ENCODE measurements around the gene GJB6. TPM values are rescaled to one million over a fixed set of nuclear protein-coding genes. Genes with fewer than 3 reads are reported as not detected.
A peak's percentile ranks its signal among the peaks of the same experiment; 100 is the strongest.

Gene GJB6
- total and polyA plus RNA-seq, 7 experiments from 2014 or later = 0.20 to 2.4 (median 1.1) TPM

- Mint-ChIP-seq H3K4me1 (no peaks in the 10 kb centered on the region), H3K4me3 (no peak overlapping the region), H3K27ac (no peak overlapping the region), H3K9me3 (peaks cover 0 to 1% (median 0%) of the 10 kb centered on the region in 11 donors), H3K36me3 (no peaks in the 10 kb centered on the region), H3K27me3 (peaks cover 0 to 21% (median 7%) of the 10 kb centered on the region in 5 donors)
- DNase-seq (no peak), ATAC-seq (no peak)
- Histone ChIP-seq H3K4me1 (ENCODE audit: control insufficient read depth in 2 of 2, insufficient read depth in 2 of 2, low read length in 2 of 2) (no peaks in the 10 kb centered on the region), H3K36me3 (ENCODE audit: control insufficient read depth in 2 of 3, insufficient read depth in 3 of 3, low read length in 3 of 3) (no peaks in the 10 kb centered on the region), H3K9me3 (ENCODE audit: control insufficient read depth in 2 of 3, low read length in 3 of 3) (no peaks in the 10 kb centered on the region), H3K27ac (ENCODE audit: low read depth, low read length) (no peak overlapping the region), H3K4me3 (ENCODE audit: low read length) (no peak overlapping the region), H3K27me3 (ENCODE audit: control insufficient read depth in 2 of 2, insufficient read depth in 2 of 2, low read length in 2 of 2) (no peaks in the 10 kb centered on the region)
- POLR2A ChIA-PET = no interaction called here
- intact Hi-C loops (cut with micrococcal nuclease) = no loop called here
- CTCF ChIA-PET = interaction anchor here (0.6 kb wide), 1 partner anchor 9 kb away, joined by 5 read pairs; no protein-coding TSS in a partner anchor
Measured at GRCh38 chr13:20270163-20270865, 38.2 kb upstream of the GJB6 start.

- POLR2A ChIA-PET = no interaction called here
- CTCF ChIA-PET = interaction anchor here (0.7 kb wide), 1 partner anchor 513 kb away, joined by 3 read pairs; no protein-coding TSS in a partner anchor
Measured at GRCh38 chr13:20264271-20265018, 32.3 kb upstream of the GJB6 start.

GRCh38 chr13:20263393-20264044 lies 31.4 kb upstream of the GJB6 start:
- Mint-ChIP-seq H3K36me3 (peaks cover 0 to 4% (median 0%) of the 10 kb centered on the region in 5 donors), H3K9me3 (peaks cover 0 to 1% (median 0%) of the 10 kb centered on the region in 11 donors), H3K27ac (no peak overlapping the region), H3K4me1 (peaks cover 0 to 8% (median 5%) of the 10 kb centered on the region in 7 donors), H3K4me3 (no peak overlapping the region), H3K27me3 (peaks cover 0 to 14% (median 0%) of the 10 kb centered on the region in 5 donors)
- Histone ChIP-seq H3K9me3 (ENCODE audit: control insufficient read depth in 2 of 3, low read length in 3 of 3) (no peaks in the 10 kb centered on the region), H3K4me1 (ENCODE audit: control insufficient read depth in 2 of 2, insufficient read depth in 2 of 2, low read length in 2 of 2) (no peaks in the 10 kb centered on the region), H3K27me3 (ENCODE audit: control insufficient read depth in 2 of 2, insufficient read depth in 2 of 2, low read length in 2 of 2) (no peaks in the 10 kb centered on the region), H3K4me3 (ENCODE audit: low read length) (no peak overlapping the region), H3K36me3 (ENCODE audit: control insufficient read depth in 2 of 3, insufficient read depth in 3 of 3, low read length in 3 of 3) (no peaks in the 10 kb centered on the region), H3K27ac (ENCODE audit: low read depth, low read length) (no peak overlapping the region)
- intact Hi-C loops (cut with micrococcal nuclease) = no loop called here
- ChIA-PET CTCF (no interaction called here), POLR2A (no interaction called here)
- no peak for DNase-seq
- ATAC-seq = no peak

More at GRCh38 chr13:20264271-20265018, 32.3 kb upstream of the GJB6 start:
- H3K4me3 Mint-ChIP-seq = no peak overlapping the region
- H3K4me3 ChIP-seq (ENCODE audit: low read length) = no peak overlapping the region
- no peak overlapping the region for H3K27ac ChIP-seq (ENCODE audit: low read depth, low read length)
- no peaks in the 10 kb centered on the region for H3K36me3 ChIP-seq (ENCODE audit: control insufficient read depth in 2 of 3, insufficient read depth in 3 of 3, low read length in 3 of 3)
- peaks cover 0 to 4% (median 0%) of the 10 kb centered on the region in 5 donors for H3K36me3 Mint-ChIP-seq
- intact Hi-C loops (cut with micrococcal nuclease) = no loop called here
- ATAC-seq (no peak), DNase-seq (no peak)
- peak overlapping the region in 1 of 9 donors; percentile 86 for H3K27ac Mint-ChIP-seq
- H3K27me3 Mint-ChIP-seq = peaks cover 0 to 14% (median 0%) of the 10 kb centered on the region in 5 donors
- H3K27me3 ChIP-seq (ENCODE audit: control insufficient read depth in 2 of 2, insufficient read depth in 2 of 2, low read length in 2 of 2) = no peaks in the 10 kb centered on the region
- no peaks in the 10 kb centered on the region for H3K9me3 ChIP-seq (ENCODE audit: control insufficient read depth in 2 of 3, low read length in 3 of 3)
- H3K4me1 Mint-ChIP-seq = peaks cover 0 to 8% (median 5%) of the 10 kb centered on the region in 7 donors
- no peaks in the 10 kb centered on the region for H3K4me1 ChIP-seq (ENCODE audit: control insufficient read depth in 2 of 2, insufficient read depth in 2 of 2, low read length in 2 of 2)
- peaks cover 0 to 1% (median 0%) of the 10 kb centered on the region in 11 donors for H3K9me3 Mint-ChIP-seq

- ChIA-PET CTCF (no interaction called here), POLR2A (no interaction called here)
- intact Hi-C loops (cut with micrococcal nuclease) = no loop called here
- no peak overlapping the region for H3K4me3 Mint-ChIP-seq
- DNase-seq (no peak), ATAC-seq (no peak)
- peaks cover 0 to 16% (median 7%) of the 10 kb centered on the region in 5 donors for H3K27me3 Mint-ChIP-seq
- no peak overlapping the region for H3K4me3 ChIP-seq (ENCODE audit: low read length)
- peaks cover 0 to 1% (median 0%) of the 10 kb centered on the region in 11 donors for H3K9me3 Mint-ChIP-seq
- H3K4me1 Mint-ChIP-seq = peaks cover 0 to 2% (median 0%) of the 10 kb centered on the region in 7 donors
- H3K27me3 ChIP-seq (ENCODE audit: control insufficient read depth in 2 of 2, insufficient read depth in 2 of 2, low read length in 2 of 2) = no peaks in the 10 kb centered on the region
- H3K9me3 ChIP-seq (ENCODE audit: control insufficient read depth in 2 of 3, low read length in 3 of 3) = no peaks in the 10 kb centered on the region
- no peak overlapping the region for H3K27ac Mint-ChIP-seq
- no peaks in the 10 kb centered on the region for H3K36me3 ChIP-seq (ENCODE audit: control insufficient read depth in 2 of 3, insufficient read depth in 3 of 3, low read length in 3 of 3)
- peaks cover 0 to 5% (median 0%) of the 10 kb centered on the region in 5 donors for H3K36me3 Mint-ChIP-seq
- no peaks in the 10 kb centered on the region for H3K4me1 ChIP-seq (ENCODE audit: control insufficient read depth in 2 of 2, insufficient read depth in 2 of 2, low read length in 2 of 2)
- no peak overlapping the region for H3K27ac ChIP-seq (ENCODE audit: low read depth, low read length)
Measured at GRCh38 chr13:20258963-20259288, 26.8 kb upstream of the GJB6 start.

GRCh38 chr13:20258208-20258962 lies 26.3 kb upstream of the GJB6 start:
- intact Hi-C loops (cut with micrococcal nuclease) = no loop called here
- Histone ChIP-seq H3K9me3 (ENCODE audit: control insufficient read depth in 2 of 3, low read length in 3 of 3) (no peaks in the 10 kb centered on the region), H3K27ac (ENCODE audit: low read depth, low read length) (no peak overlapping the region), H3K4me1 (ENCODE audit: control insufficient read depth in 2 of 2, insufficient read depth in 2 of 2, low read length in 2 of 2) (no peaks in the 10 kb centered on the region), H3K36me3 (ENCODE audit: control insufficient read depth in 2 of 3, insufficient read depth in 3 of 3, low read length in 3 of 3) (no peaks in the 10 kb centered on the region), H3K4me3 (ENCODE audit: low read length) (no peak overlapping the region), H3K27me3 (ENCODE audit: control insufficient read depth in 2 of 2, insufficient read depth in 2 of 2, low read length in 2 of 2) (no peaks in the 10 kb centered on the region)
- no peak overlapping the region for H3K27ac Mint-ChIP-seq
- H3K27me3 Mint-ChIP-seq = peaks cover 0 to 16% (median 5%) of the 10 kb centered on the region in 5 donors
- ATAC-seq (no peak), DNase-seq (no peak)
- no peaks in the 10 kb centered on the region for H3K4me1 Mint-ChIP-seq
- no peak overlapping the region for H3K4me3 Mint-ChIP-seq
- H3K9me3 Mint-ChIP-seq = peaks cover 0 to 1% (median 0%) of the 10 kb centered on the region in 11 donors
- peaks cover 0 to 5% (median 0%) of the 10 kb centered on the region in 5 donors for H3K36me3 Mint-ChIP-seq
- ChIA-PET CTCF (no interaction called here), POLR2A (no interaction called here)

- H3K36me3 Mint-ChIP-seq = peaks cover 0 to 5% (median 0%) of the 10 kb centered on the region in 5 donors
- no peaks in the 10 kb centered on the region for H3K9me3 ChIP-seq (ENCODE audit: control insufficient read depth in 2 of 3, low read length in 3 of 3)
- H3K4me3 ChIP-seq (ENCODE audit: low read length) = no peak overlapping the region
- ChIA-PET CTCF (interaction anchor here (0.5 kb wide), 1 partner anchor 57 kb away, joined by 4 read pairs; no protein-coding TSS in a partner anchor), POLR2A (interaction anchor here (0.6 kb wide), 1 partner anchor 379 kb away, joined by 4 read pairs; no protein-coding TSS in a partner anchor)
- peak overlapping the region in 1 of 9 donors; percentile 28 for H3K27ac Mint-ChIP-seq
- H3K36me3 ChIP-seq (ENCODE audit: control insufficient read depth in 2 of 3, insufficient read depth in 3 of 3, low read length in 3 of 3) = no peaks in the 10 kb centered on the region
- H3K4me1 Mint-ChIP-seq = no peaks in the 10 kb centered on the region
- DNase-seq = no peak
- H3K9me3 Mint-ChIP-seq = no peaks in the 10 kb centered on the region
- intact Hi-C loops (cut with micrococcal nuclease) = no loop called here
- ATAC-seq = no peak
- H3K4me1 ChIP-seq (ENCODE audit: control insufficient read depth in 2 of 2, insufficient read depth in 2 of 2, low read length in 2 of 2) = no peaks in the 10 kb centered on the region
- H3K27ac ChIP-seq (ENCODE audit: low read depth, low read length) = no peak overlapping the region
- no peaks in the 10 kb centered on the region for H3K27me3 ChIP-seq (ENCODE audit: control insufficient read depth in 2 of 2, insufficient read depth in 2 of 2, low read length in 2 of 2)
- no peak overlapping the region for H3K4me3 Mint-ChIP-seq
- H3K27me3 Mint-ChIP-seq = peaks cover 0 to 23% (median 5%) of the 10 kb centered on the region in 5 donors
Measured at GRCh38 chr13:20254076-20254475, 22.0 kb upstream of the GJB6 start.
